ENCODE measurements around the gene CNBP. TPM values are rescaled to one million over a fixed set of nuclear protein-coding genes. Genes with fewer than 3 reads are reported as not detected.

CNBP gene
- total RNA-seq: 298 and 320 TPM in 2 replicates

DNA sequence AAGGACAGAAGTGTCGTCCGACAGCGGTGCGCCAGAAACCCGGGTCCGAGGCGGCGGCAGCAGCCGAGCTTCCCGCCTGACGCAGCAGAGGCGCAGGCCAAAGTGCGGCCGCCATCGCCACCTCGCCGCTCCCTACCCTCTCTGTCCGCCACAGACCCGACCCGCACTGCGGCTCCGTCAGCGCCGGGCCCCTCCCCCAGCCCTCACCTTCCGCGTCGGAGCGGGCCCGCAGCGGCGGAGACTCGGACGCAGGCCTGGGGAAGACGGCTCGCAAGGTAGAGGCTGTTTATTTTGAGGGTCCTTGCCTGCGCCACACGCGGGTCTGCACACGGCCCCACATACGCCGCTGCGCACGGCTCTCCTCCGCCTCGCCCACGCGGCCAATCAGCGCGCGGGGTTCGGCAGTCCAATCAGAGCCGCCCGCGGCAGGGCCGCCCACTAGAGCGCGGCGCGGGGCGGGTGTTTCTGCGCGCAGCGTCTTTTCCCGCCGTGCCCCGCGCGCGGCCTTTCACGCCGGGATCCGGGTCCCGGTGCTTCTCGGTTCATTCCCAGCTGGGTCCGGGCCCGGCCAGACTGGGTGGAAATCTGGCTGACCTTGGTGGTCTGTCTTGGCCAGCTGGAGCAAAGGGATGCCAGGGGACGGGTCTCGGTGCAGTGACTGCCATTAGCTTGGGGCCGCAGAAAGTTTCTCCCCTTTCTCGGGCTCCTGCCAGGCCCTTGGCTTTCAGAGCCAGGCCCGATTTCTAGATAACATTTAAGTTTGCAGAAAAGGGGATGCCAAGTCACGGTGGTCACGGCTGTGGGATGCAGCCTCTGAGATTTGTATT, at the start of gene CNBP:
Gene CNBP (minus strand): TSS at position 328 of the 827 bp plus-strand sequence. CDS start 12,139 bp downstream, outside the sequence.

GRCh38 chr3:129160891-129161859, 22.5 kb downstream of the CNBP start, which contains the start of gene ISY1:
Gene ISY1 (minus strand): TSS chr3:129161063. CDS start chr3:129160975, 88 bp downstream.

GRCh38 chr3:129121792-129122411, 61.8 kb downstream of the CNBP start, which contains the start of gene RAB43:
Gene RAB43 (minus strand): TSS chr3:129121804. CDS start chr3:129121489, 315 bp downstream.

Other genes with a start within 250 kb of the CNBP start
- not detected in 2 replicates for gene CFAP92, start 189.8 kb downstream of the CNBP start, total RNA-seq
- gene EFCC1, start 182.6 kb downstream of the CNBP start, total RNA-seq: 0.32 TPM in 1 of 2 replicates, not detected in the other
- 0.32 TPM in 1 of 2 replicates, not detected in the other for gene GP9, start 123.1 kb downstream of the CNBP start, total RNA-seq
- gene RAB43, start 62.1 kb downstream of the CNBP start, total RNA-seq: 16.9 and 20.5 TPM in 2 replicates
- gene ISY1, start 22.8 kb downstream of the CNBP start, total RNA-seq: 53.9 and 63.1 TPM in 2 replicates
- 195 and 233 TPM in 2 replicates for gene COPG1, start 65.7 kb upstream of the CNBP start, total RNA-seq
- gene HMCES, start 95.0 kb upstream of the CNBP start, total RNA-seq: 24.4 and 31.2 TPM in 2 replicates
- not detected in 2 replicates for gene EFCAB12, start 244.7 kb upstream of the CNBP start, total RNA-seq